ENCODE measurements around the gene ERCC1. TPM values are rescaled to one million over a fixed set of nuclear protein-coding genes. Genes with fewer than 3 reads are reported as not detected.

The ERCC1 gene
- total and polyA plus RNA-seq, 4 donors: 45.3 to 98.1 (median 89.9) TPM

- no peak overlapping the region for H3K4me3 ChIP-seq (ENCODE audit: low read depth, low read length)
- H3K27ac ChIP-seq (ENCODE audit: low read depth, low read length): no peak overlapping the region
- peaks cover 25% of the 10 kb centered on the region for H3K27me3 ChIP-seq (ENCODE audit: control insufficient read depth, insufficient read depth, low read length)
- DNase-seq (ENCODE audit: low read depth in 4 of 6, low spot score in 6 of 6): peak in 1 of 6 donors; percentile 5
- 3% methylated on average over 71 of the region's 75 CpGs for WGBS (ENCODE audit: insufficient coverage)
- no peaks in the 10 kb centered on the region for H3K36me3 ChIP-seq (ENCODE audit: control insufficient read depth, insufficient read depth, low read length)
- no peaks in the 10 kb centered on the region for H3K9me3 ChIP-seq (ENCODE audit: control insufficient read depth, insufficient read depth, low read length)
- H3K4me1 ChIP-seq (ENCODE audit: control insufficient read depth, insufficient read depth, low read length): peaks cover 9% of the 10 kb centered on the region
Measured at GRCh38 chr19:45385392-45386221, 38.1 kb downstream of the ERCC1 start.

DNA sequence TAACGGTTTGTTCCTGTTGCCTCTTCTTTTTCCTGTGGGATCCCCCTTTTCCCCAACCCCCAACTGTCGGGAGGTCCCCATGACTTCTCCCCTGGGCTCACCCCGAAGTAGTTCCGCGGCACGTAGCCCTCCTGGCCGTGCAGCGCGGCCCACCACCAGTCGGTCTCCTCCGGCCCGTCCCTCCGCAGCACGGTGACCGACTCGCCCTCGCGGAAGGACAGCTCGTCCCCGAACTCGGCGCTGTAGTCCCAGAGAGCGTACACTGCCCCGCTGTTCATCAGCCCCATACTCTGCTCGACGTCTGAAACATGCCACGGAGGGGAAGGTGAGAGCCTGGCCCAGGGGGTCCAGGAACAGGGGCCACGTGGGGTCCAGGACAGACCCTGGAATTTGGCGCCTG lies 41.3 kb downstream of the ERCC1 start:
- H3K9me3 ChIP-seq (ENCODE audit: control insufficient read depth, insufficient read depth, low read length): no peaks in the 10 kb centered on the region
- H3K27ac ChIP-seq (ENCODE audit: low read depth, low read length): no peak overlapping the region
- H3K36me3 ChIP-seq (ENCODE audit: control insufficient read depth, insufficient read depth, low read length): no peaks in the 10 kb centered on the region
- peaks cover 25% of the 10 kb centered on the region for H3K27me3 ChIP-seq (ENCODE audit: control insufficient read depth, insufficient read depth, low read length)
- H3K4me1 ChIP-seq (ENCODE audit: control insufficient read depth, insufficient read depth, low read length): peaks cover 9% of the 10 kb centered on the region
- 77% methylated on average over 29 of the region's 29 CpGs for WGBS (ENCODE audit: insufficient coverage)
- no peak for DNase-seq (ENCODE audit: low read depth in 4 of 6, low spot score in 6 of 6)
- no peak overlapping the region for H3K4me3 ChIP-seq (ENCODE audit: low read depth, low read length)

GRCh38 chr19:45380107-45380506 lies 43.6 kb downstream of the ERCC1 start:
- H3K9me3 ChIP-seq (ENCODE audit: control insufficient read depth, insufficient read depth, low read length): no peaks in the 10 kb centered on the region
- peaks cover 7% of the 10 kb centered on the region for H3K27me3 ChIP-seq (ENCODE audit: control insufficient read depth, insufficient read depth, low read length)
- no peak for DNase-seq (ENCODE audit: low read depth in 4 of 6, low spot score in 6 of 6)
- H3K4me1 ChIP-seq (ENCODE audit: control insufficient read depth, insufficient read depth, low read length): peaks cover under 1% of the 10 kb centered on the region
- H3K36me3 ChIP-seq (ENCODE audit: control insufficient read depth, insufficient read depth, low read length): no peaks in the 10 kb centered on the region
- 92% methylated on average over 1 of the region's 1 CpG for WGBS (ENCODE audit: insufficient coverage)
- H3K27ac ChIP-seq (ENCODE audit: low read depth, low read length): no peak overlapping the region
- H3K4me3 ChIP-seq (ENCODE audit: low read depth, low read length): no peak overlapping the region

- H3K4me3 ChIP-seq (ENCODE audit: low read depth, low read length): no peak overlapping the region
- H3K27me3 ChIP-seq (ENCODE audit: control insufficient read depth, insufficient read depth, low read length): no peaks in the 10 kb centered on the region
- H3K36me3 ChIP-seq (ENCODE audit: control insufficient read depth, insufficient read depth, low read length): no peaks in the 10 kb centered on the region
- DNase-seq (ENCODE audit: low read depth in 4 of 6, low spot score in 6 of 6): peak in 2 of 6 donors; percentile 6 to 43
- no peak overlapping the region for H3K27ac ChIP-seq (ENCODE audit: low read depth, low read length)
- no peaks in the 10 kb centered on the region for H3K9me3 ChIP-seq (ENCODE audit: control insufficient read depth, insufficient read depth, low read length)
- peaks cover under 1% of the 10 kb centered on the region for H3K4me1 ChIP-seq (ENCODE audit: control insufficient read depth, insufficient read depth, low read length)
- WGBS (ENCODE audit: insufficient coverage): 46% methylated on average over 11 of the region's 13 CpGs
Measured at GRCh38 chr19:45376045-45376724, 47.5 kb downstream of the ERCC1 start.

GRCh38 chr19:45370410-45371204 lies 53.1 kb downstream of the ERCC1 start, which contains the start of gene ERCC2:
ERCC2 (minus strand) TSS chr19:45370573; CDS start chr19:45370540, 33 bp downstream.
- under 1% methylated on average over 43 of the region's 55 CpGs for WGBS (ENCODE audit: insufficient coverage)
- Histone ChIP-seq H3K9me3 (ENCODE audit: control insufficient read depth, insufficient read depth, low read length) (no peaks in the 10 kb centered on the region), H3K4me1 (ENCODE audit: control insufficient read depth, insufficient read depth, low read length) (peaks cover 19% of the 10 kb centered on the region), H3K27ac (ENCODE audit: low read depth, low read length) (peak within 1 kb of the TSS; percentile 86), H3K4me3 (ENCODE audit: low read depth, low read length) (peak within 1 kb of the TSS; percentile 78), H3K36me3 (ENCODE audit: control insufficient read depth, insufficient read depth, low read length) (peaks cover 10% of the 10 kb centered on the region), H3K27me3 (ENCODE audit: control insufficient read depth, insufficient read depth, low read length) (no peaks in the 10 kb centered on the region)
- peak; percentile 99 to 100 (median 100) for DNase-seq (ENCODE audit: low read depth in 4 of 6, low spot score in 6 of 6)

- Histone ChIP-seq H3K36me3 (ENCODE audit: control insufficient read depth, insufficient read depth, low read length) (peaks cover 27% of the 10 kb centered on the region), H3K27me3 (ENCODE audit: control insufficient read depth, insufficient read depth, low read length) (no peaks in the 10 kb centered on the region), H3K4me3 (ENCODE audit: low read depth, low read length) (no peak overlapping the region), H3K27ac (ENCODE audit: low read depth, low read length) (no peak overlapping the region), H3K9me3 (ENCODE audit: control insufficient read depth, insufficient read depth, low read length) (no peaks in the 10 kb centered on the region), H3K4me1 (ENCODE audit: control insufficient read depth, insufficient read depth, low read length) (peaks cover 19% of the 10 kb centered on the region)
- no peak for DNase-seq (ENCODE audit: low read depth in 4 of 6, low spot score in 6 of 6)
- WGBS (ENCODE audit: insufficient coverage): 79% methylated on average over 11 of the region's 11 CpGs
Measured at GRCh38 chr19:45368737-45369340, 54.9 kb downstream of the ERCC1 start.

GRCh38 chr19:45368127-45368526 lies 55.6 kb downstream of the ERCC1 start:
- H3K4me3 ChIP-seq (ENCODE audit: low read depth, low read length): no peak overlapping the region
- H3K27ac ChIP-seq (ENCODE audit: low read depth, low read length): no peak overlapping the region
- no peak for DNase-seq (ENCODE audit: low read depth in 4 of 6, low spot score in 6 of 6)
- no peaks in the 10 kb centered on the region for H3K27me3 ChIP-seq (ENCODE audit: control insufficient read depth, insufficient read depth, low read length)
- peaks cover 35% of the 10 kb centered on the region for H3K36me3 ChIP-seq (ENCODE audit: control insufficient read depth, insufficient read depth, low read length)
- H3K9me3 ChIP-seq (ENCODE audit: control insufficient read depth, insufficient read depth, low read length): no peaks in the 10 kb centered on the region
- H3K4me1 ChIP-seq (ENCODE audit: control insufficient read depth, insufficient read depth, low read length): peaks cover 19% of the 10 kb centered on the region
- 93% methylated on average over 3 of the region's 4 CpGs for WGBS (ENCODE audit: insufficient coverage)

GRCh38 chr19:45364696-45365095 lies 59.0 kb downstream of the ERCC1 start:
- Histone ChIP-seq H3K4me3 (ENCODE audit: low read depth, low read length) (no peak overlapping the region), H3K27me3 (ENCODE audit: control insufficient read depth, insufficient read depth, low read length) (no peaks in the 10 kb centered on the region), H3K9me3 (ENCODE audit: control insufficient read depth, insufficient read depth, low read length) (no peaks in the 10 kb centered on the region), H3K27ac (ENCODE audit: low read depth, low read length) (no peak overlapping the region), H3K36me3 (ENCODE audit: control insufficient read depth, insufficient read depth, low read length) (peaks cover 63% of the 10 kb centered on the region), H3K4me1 (ENCODE audit: control insufficient read depth, insufficient read depth, low read length) (peaks cover 9% of the 10 kb centered on the region)
- WGBS (ENCODE audit: insufficient coverage): 95% methylated on average over 12 of the region's 12 CpGs
- DNase-seq (ENCODE audit: low read depth in 4 of 6, low spot score in 6 of 6): no peak

- peaks cover 70% of the 10 kb centered on the region for H3K36me3 ChIP-seq (ENCODE audit: control insufficient read depth, insufficient read depth, low read length)
- 95% methylated on average over 37 of the region's 44 CpGs for WGBS (ENCODE audit: insufficient coverage)
- no peaks in the 10 kb centered on the region for H3K27me3 ChIP-seq (ENCODE audit: control insufficient read depth, insufficient read depth, low read length)
- H3K9me3 ChIP-seq (ENCODE audit: control insufficient read depth, insufficient read depth, low read length): no peaks in the 10 kb centered on the region
- peaks cover 4% of the 10 kb centered on the region for H3K4me1 ChIP-seq (ENCODE audit: control insufficient read depth, insufficient read depth, low read length)
- no peak overlapping the region for H3K4me3 ChIP-seq (ENCODE audit: low read depth, low read length)
- no peak overlapping the region for H3K27ac ChIP-seq (ENCODE audit: low read depth, low read length)
- no peak for DNase-seq (ENCODE audit: low read depth in 4 of 6, low spot score in 6 of 6)
Measured at GRCh38 chr19:45363861-45364459, 59.8 kb downstream of the ERCC1 start.

Data from spinal cord (tissue), 10 donors.